ENCODE measurements around the gene BID.

GRCh38 chr22:17783773-17784480 is 9.7 kb upstream of the BID start:
- TF ChIP-seq CTCF (conservative IDR thresholded peaks at IDR 0.05) (no peak), EZH2 (IDR thresholded peaks at IDR 0.05; ENCODE audit: low read depth) (no peak)

All from PC-9 (cell line).